ENCODE results near the gene KRTAP12-2.

DNA sequence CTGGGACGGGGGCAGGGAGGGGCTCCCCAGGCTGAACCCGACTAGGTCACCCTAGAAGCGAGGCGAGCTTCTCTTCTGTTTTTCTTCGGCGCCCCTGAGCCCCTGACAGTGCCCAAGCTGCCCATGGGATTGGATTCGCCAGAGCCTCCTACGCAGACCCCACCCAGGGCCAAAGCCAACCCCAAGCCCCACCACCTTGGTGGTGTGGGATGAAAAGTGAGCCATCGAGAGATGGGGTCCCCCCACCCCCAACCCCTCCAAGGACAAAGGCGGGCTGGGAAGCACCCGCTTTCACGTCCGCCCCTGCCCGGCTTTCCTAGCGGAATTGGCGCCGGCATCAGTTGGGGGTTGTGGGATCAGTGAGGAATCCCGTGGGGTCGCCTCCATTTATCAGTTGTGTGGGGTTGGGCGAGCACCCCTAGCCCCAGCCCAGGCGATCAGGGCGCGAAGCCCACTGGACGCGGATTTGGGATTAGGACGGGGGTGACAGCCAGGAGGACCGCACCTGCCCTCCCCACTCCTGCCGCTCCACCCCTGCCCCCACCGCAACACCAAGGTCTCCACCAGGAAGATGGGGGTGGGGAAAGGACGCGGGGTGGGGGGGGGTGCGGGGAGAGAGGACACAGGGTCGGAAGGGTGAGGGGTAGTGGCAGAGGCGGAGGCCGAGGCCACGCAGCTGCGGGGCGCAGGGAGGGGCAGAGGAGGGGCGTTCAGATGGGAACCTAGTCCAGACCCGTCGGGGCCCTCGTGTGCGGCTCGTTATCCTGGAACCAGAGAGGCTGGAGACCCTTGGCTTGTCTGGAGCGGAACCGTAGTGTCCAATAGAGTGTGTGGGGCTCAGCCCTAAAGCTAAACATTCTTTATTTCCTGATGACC is 40.2 kb upstream of the KRTAP12-2 start:
- TF ChIP-seq GABPA (IDR thresholded peaks at IDR 0.05 in 1 of 2, conservative IDR thresholded peaks at IDR 0.05 in 1 of 2) (no peak), FOXA1 (IDR thresholded peaks at IDR 0.05) (no peak), RAD21 (IDR thresholded peaks at IDR 0.05) (no peak)
- TF ChIP-seq, protein P1, sequence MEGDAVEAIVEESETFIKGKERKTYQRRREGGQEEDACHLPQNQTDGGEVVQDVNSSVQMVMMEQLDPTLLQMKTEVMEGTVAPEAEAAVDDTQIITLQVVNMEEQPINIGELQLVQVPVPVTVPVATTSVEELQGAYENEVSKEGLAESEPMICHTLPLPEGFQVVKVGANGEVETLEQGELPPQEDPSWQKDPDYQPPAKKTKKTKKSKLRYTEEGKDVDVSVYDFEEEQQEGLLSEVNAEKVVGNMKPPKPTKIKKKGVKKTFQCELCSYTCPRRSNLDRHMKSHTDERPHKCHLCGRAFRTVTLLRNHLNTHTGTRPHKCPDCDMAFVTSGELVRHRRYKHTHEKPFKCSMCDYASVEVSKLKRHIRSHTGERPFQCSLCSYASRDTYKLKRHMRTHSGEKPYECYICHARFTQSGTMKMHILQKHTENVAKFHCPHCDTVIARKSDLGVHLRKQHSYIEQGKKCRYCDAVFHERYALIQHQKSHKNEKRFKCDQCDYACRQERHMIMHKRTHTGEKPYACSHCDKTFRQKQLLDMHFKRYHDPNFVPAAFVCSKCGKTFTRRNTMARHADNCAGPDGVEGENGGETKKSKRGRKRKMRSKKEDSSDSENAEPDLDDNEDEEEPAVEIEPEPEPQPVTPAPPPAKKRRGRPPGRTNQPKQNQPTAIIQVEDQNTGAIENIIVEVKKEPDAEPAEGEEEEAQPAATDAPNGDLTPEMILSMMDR (IDR thresholded peaks at IDR 0.05; ENCODE audit: low read depth, low read length, missing input control) = no peak

Measured in liver (tissue), 3 donors.